GM21786 (cell line): Measurements from ENCODE around the gene TMEM123.

Experiments
- ATAC-seq: cut with Tn5 transposase; IDR thresholded peaks from one replicate; pipeline ENCODE4 v1.9.1; 2021; ENCODE audit not compliant: unreplicated experiment

Gene TMEM123

GRCh38 chr11:102452461-102453301 is at the start of gene TMEM123:
TMEM123 (minus strand) TSS chr11:102452765; CDS start chr11:102452623, 142 bp downstream.
- peak; percentile 46 for ATAC-seq

- no peak for ATAC-seq
These were observed 48.3 kb upstream of the TMEM123 start for GRCh38 chr11:102500829-102501228.

GRCh38 chr11:102499931-102500330 is 47.4 kb upstream of the TMEM123 start:
- no peak for ATAC-seq

GRCh38 chr11:102499151-102499550 is 46.6 kb upstream of the TMEM123 start:
- no peak for ATAC-seq

- no peak for ATAC-seq
These were observed 44.5 kb upstream of the TMEM123 start for GRCh38 chr11:102497061-102497460.

DNA sequence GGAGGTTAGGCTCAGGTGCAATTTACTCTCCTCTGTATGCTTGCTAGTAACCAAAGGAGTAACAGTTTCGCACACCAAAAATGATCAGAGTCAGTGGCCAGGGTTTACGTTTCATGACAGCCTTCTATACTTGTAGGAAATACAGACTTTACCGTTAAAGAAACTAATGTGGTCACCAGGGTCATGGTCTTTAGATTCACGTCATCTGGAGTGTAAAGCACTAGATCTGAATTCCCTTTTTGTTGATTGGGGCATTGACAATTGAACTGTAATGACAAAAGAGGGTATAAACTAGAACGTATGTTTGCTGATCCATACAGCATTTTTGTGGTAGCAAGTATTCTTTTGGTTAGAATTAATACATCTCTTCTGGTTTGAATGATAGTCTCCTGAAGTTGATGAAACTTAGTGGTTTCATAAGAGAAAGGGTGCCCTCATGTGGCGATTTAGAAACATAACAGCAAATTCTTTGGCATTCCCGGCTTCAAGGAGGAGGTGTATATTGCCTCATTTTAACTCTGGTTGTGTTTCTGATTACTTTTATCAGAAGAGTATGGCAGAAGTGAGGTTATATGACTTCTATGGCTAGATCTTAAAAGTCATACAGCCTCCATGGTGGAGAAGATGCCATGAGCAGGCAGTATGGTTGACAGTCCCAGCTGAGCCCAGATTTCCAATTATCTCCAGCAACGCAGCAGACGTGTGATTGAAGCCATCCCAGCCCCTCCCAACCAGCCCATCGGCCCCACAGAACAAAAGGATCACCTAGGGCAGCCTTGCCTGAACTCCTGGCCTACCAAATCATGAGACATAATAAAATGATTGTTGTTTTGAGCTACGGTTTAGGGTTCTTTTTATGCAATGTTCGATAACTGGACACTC is 42.8 kb upstream of the TMEM123 start:
- peak; percentile 87 for ATAC-seq

GRCh38 chr11:102494216-102494615 is 41.7 kb upstream of the TMEM123 start:
- no peak for ATAC-seq

DNA sequence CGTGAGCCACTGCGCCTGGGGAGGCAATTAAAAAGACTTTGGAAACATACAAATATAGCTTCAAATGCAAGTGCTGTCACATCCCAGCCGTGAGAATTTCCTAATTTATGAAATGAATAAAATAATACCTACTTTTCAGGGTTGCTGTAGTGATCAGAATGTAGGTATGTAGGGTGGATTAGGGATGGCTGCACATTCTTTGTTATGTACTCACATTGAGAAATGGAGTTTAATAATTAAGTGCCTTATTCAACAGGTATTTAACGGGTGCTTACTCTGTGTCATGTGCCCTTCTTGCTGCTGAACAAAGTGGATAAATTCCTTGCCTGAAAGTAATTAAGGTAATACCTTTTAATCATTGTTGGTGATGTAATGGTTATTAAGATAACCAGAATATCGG is 41.0 kb upstream of the TMEM123 start:
- no peak for ATAC-seq

DNA sequence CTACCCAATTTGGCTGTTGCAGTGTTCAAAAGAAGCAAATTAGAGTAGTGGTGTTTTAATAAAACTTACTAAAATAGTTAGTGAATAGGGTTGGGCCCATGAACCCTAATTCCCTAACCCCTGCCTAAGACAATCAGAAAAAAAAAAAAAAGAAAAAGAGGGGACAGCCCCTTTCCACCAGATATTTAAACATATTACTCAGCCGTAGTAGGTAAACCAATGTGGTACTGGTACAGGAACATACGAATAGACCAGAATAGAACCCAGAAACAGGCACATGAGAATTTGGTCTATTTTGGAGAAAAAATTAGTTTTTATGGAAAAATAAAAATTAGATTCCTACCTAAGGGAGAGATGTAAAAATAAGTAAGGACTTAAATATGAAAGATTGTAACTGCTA is 39.4 kb upstream of the TMEM123 start:
- no peak for ATAC-seq

DNA sequence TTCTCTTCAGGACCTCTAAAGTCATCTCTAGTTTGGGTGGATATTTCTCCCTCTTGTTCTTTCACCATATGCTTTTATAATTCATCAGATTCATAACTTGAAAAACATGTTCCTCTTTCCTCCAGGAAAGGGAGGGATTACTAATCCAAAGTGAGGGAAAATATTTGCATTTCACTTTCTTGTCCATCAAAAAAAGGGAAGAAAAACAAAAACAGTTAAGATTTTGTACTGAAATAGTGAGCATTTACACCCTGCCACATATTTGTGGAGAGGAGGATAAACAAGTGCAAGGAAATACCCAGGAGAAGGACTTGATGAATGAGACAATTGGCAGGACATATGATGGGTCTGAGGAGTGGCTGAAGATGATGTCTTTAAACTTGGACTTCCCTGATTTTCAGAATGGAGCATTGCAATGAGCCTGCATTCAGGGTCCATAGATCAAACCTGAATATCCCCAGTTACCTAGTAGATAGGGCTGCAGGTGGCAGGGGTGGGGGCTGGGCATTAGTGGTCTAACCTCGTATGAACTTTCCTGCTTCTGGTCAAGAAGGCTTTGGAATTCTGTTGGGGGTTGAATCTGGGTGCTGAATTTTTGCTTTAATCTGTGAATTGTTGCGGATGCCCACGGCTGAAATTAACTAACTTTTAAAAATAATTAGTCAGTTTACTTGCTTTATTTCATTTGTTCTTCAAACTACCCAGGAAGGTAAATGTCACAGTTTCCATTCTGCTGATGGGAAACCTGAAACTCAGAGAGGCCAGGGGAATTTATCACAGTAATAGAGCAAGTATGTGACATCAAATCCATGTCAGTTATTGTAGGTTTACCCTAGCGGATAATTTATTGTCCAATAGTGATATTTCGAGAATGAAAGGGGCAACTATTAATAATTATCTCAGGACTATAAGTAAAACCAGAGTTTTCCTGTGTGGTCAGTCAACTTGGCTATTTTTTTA is 36.9 kb upstream of the TMEM123 start:
- no peak for ATAC-seq

GRCh38 chr11:102488208-102488607 is 35.6 kb upstream of the TMEM123 start:
- peak; percentile 84 for ATAC-seq

GRCh38 chr11:102487214-102487613 is 34.6 kb upstream of the TMEM123 start:
- ATAC-seq: no peak

DNA sequence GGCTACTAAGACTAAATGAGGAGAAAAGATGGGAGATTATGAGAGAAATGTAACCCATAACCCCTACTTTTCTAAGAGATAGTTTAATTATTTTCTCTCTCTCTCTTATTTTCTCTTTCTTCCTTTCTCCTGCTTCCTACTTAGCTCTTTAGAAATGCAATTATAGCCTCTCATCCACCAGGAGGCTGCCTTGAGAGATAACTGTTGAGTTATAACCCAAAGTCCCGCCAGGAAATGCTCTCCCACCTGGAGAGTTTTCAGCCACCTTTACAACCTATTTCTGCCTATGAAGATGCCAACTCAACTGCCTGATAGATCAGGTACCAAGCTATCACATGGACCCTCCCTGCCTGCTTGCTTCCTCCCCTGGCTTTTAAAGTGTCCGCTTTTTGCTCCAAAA is 34.0 kb upstream of the TMEM123 start:
- ATAC-seq: no peak

DNA sequence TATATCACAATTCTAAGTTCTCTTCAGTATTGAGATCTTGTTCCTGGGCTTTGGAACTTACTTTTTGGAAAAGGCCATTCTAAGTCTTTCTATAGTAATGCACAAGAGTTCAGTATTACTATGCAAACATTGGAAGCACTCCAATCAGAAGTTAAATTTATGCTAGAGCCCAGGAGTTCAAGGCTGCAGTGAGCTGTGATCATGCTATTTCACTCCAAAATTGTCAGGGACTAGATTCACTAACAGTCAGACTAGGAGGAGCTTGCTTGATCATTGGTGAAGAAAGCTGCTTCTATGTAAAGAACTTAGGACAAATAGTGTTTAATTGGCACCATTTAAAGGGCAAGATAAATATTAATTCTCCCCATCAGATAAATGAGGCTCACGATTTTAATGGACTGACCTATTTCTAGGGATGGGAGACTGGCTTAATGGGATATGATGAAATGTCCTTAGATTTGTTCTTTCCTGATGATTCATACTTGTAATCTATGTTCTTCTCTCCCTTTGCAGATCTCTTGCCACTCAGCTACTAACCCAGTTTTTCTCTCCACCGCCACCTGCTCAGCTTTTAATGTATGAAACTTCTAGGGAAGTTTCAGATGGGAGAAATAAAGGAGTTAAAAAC is 32.6 kb upstream of the TMEM123 start:
- ATAC-seq: no peak

DNA sequence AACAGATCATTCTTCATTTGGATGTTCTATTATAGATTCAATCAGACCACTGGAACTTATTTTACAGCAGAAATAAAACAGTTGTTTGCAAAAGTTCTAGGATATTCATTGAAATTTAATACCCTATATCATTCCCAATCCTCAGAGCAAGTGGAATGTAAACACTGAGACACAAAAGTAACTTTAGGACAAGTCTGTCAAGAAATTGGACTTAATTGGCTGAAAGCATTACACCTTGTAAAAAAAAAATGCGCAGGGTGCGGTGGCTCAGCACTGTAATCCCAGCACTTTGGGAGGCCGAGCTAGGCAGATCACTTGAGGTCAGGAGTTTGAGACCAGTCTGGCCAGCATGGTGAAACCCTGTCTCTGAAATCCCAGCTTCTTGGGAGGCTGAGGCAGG is 29.9 kb upstream of the TMEM123 start:
- no peak for ATAC-seq

DNA sequence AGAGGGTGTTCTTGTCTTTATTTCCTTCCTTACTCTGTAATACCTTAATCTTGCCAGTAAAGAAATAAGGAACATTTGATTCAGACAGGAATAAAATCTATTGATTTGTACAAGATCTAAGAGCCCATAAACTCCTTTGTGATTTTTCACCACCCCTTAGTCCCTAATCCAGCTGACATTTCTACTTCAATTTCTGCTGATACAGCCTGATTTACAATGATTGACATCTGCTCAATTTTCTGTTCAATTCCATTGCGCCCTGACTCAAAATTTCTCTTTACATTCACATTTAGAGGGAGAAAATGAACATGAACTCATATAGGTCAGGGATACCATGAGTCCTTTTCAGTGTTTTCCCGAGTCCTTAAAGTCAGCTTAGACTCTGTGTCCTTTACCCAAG is 27.2 kb upstream of the TMEM123 start:
- ATAC-seq: no peak

DNA sequence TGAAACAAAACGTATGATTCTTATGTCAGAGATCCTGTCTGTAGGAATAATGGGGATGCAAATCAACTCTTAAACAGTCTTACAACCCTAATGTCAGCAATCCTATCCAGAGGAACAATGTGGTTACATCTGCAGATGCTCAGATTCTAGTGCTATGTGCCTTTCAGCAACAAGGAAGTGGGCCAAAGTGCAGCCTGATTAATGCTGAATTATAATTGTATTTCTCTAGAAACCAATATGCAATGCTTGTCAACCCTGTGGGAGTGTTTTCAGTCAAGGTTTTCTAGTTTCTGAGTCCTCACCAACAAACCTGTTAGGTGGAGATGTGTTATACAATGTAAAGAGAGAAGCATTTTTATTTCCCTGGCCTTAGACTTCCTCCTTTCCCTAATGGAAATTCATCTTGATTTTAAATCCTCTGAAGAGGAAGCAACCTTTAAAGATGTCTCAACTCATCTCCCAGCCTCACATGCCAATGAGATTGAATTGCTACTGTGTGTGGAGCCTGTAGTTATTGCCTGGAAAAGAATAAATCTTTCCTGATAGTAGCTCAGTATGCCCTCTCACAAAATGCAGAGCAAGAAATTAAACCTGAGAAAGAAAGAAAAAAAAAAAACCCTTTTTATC is 26.2 kb upstream of the TMEM123 start:
- ATAC-seq: no peak

GRCh38 chr11:102476812-102477211 is 24.2 kb upstream of the TMEM123 start:
- peak; percentile 25 for ATAC-seq

- no peak for ATAC-seq
These were observed 23.5 kb upstream of the TMEM123 start for GRCh38 chr11:102476069-102476468.

- ATAC-seq: no peak
These were observed 21.0 kb upstream of the TMEM123 start for GRCh38 chr11:102473543-102473942.
